GM13977 (cell line): ENCODE measurements around the gene APOBEC3C.
"Not testable (repeated sequence)": the region's sequence is repeated elsewhere in the genome, so short reads cannot be mapped to it uniquely, and the experiment has no call there.

ENCODE experiments used
- DNase-seq: peaks from one replicate; pipeline ENCODE4 v3.0.0; 2012; ENCODE audit warnings: low spot score
- CTCF ChIP-seq: IDR thresholded peaks from 2 replicates; pipeline ENCODE4 v1.5.1; 2012; ENCODE audit warnings: mild to moderate bottlenecking, control low read depth; ENCODE audit not compliant: insufficient read depth; ENCODE audit errors: extremely low read depth, missing control alignments
- in situ Hi-C: fragments of 300-500 bp; cut with MboI; formaldehyde crosslinking; loops from one replicate; pipeline ENCODE4 v1.12.0; 2022; ENCODE audit warnings: low sequenced_read_pairs, low pct_unique_long_range_greater_than_20kb, mixed read lengths, inconsistent platforms; ENCODE audit not compliant: unreplicated experiment

The APOBEC3C gene

DNA sequence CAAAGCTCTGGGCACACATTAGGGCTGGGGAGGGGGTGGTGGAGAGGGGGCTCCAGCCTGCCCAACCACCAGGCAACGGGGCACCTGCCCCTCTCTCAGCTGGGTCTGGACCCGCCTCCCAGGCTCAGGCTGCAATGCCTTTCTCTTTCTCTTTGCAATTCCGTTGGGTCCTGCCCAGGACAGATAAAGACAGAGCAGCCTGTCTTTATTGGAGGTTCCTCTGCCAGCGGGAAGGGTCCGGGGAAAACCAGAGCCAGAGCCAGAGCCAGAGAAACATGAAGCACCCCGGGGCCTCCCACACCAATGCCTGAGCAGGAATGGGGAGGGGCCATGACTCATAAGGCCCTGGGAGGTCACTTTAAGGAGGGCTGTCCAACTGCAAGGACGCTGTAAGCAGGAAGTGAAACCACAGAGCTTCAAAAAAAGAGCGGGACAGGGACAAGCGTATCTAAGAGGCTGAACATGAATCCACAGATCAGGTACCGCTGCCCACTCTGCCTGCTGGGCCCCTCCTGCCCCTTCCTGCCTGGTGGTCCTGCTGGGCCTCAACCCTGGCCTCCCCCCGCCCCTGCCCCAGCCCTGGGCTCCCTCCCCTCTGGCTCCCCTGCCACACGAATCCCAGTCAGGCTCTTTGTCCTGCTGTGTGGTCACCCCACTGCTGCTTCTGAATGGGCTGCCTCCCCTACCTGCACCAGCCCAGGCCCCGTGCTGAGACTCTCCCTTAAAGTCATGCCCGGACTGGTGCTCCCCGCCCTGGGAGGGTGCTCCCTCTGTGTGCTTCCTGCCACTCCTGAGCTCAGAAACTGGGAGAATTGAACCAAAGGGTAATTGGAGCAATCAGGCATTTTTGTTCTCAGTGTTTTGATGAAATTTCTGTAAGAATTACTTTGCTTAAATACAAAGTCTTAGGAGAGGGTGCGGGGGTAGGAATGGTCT is 31.8 kb upstream of the APOBEC3C start, which contains the start of gene APOBEC3B:
APOBEC3B (plus strand) TSS at position 356 of the 936 bp plus-strand sequence; CDS start at position 463, 107 bp downstream.
- no peak for TF ChIP-seq CTCF
- DNase-seq: peak; percentile 88
- in situ Hi-C loops: no loop called here

- TF ChIP-seq CTCF: no peak
- in situ Hi-C loops: no loop called here
- no peak for DNase-seq
Measured at GRCh38 chr22:38984224-38984623, 29.8 kb upstream of the APOBEC3C start.

GRCh38 chr22:38984784-38985757 is 29.0 kb upstream of the APOBEC3C start:
- in situ Hi-C loops: not testable (repeated sequence)
- peak; percentile 65 for DNase-seq

- DNase-seq: no peak
- in situ Hi-C loops: no loop called here
- TF ChIP-seq CTCF: no peak
Measured at GRCh38 chr22:38986629-38987028, 27.4 kb upstream of the APOBEC3C start.

DNA sequence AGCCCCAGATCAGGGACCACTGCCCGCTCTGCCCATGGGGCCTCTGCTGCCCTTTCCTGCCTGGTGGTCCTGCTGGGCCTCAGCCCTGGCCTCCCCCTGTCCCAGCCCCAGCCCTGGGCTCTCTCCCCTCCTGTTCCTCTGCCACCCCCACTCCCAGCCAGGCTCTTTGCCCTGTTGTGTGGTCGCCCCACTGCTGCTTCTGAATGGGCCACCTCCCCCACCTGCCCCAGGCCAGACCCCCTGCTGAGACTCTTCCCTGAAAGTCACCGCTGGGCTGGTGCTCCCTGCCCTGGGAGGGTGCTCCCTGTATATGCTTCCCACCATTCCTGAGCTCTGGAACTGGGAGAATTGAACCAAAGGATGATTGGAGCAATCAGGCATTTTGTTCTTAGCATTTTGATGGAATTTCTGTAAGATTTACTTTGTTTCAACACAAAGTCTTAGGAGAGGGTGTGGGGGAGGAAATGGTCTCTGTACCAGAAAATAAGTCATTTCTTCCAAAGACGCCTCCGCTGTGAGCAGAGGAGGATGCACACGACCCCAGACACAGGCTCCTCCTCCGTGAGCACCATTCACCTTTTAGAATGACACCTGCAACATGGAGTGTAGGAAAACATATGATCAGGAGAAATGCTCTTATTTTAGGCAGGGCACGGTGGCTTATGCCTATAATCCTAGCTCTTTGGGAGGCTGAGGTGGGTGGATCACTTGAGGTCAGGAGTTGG is 26.7 kb upstream of the APOBEC3C start:
- in situ Hi-C loops: no loop called here
- DNase-seq: no peak
- TF ChIP-seq CTCF: no peak

DNA sequence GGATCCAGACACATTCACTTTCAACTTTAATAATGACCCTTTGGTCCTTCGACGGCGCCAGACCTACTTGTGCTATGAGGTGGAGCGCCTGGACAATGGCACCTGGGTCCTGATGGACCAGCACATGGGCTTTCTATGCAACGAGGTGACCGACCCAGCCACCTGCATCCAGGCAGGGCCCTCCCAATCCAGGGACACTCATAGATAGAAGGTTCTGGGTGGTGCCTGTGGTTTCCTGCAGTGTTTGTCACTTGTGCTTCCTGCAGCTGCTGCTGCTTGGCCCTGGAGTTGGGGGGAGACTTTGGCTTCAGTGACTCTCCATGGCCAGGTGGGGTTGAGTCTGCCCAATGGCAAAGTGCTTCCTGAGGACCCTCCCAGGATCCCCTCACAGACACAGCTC is 24.6 kb upstream of the APOBEC3C start:
- in situ Hi-C loops: no loop called here
- no peak for TF ChIP-seq CTCF

GRCh38 chr22:38992871-38993371 is 21.1 kb upstream of the APOBEC3C start:
- in situ Hi-C loops, DNase-seq: not testable (repeated sequence)

More for the DNA sequence above, 24.6 kb upstream of the APOBEC3C start:
- no peak for DNase-seq
